H4 (cell line): Measurements from ENCODE around the gene SORBS1. TPM values are rescaled to one million over a fixed set of nuclear protein-coding genes. Genes with fewer than 3 reads are reported as not detected.

Experiments
- DNase-seq: peaks from one replicate; pipeline ENCODE4 v3.0.0-alpha.2; 2015; ENCODE audit warnings: low spot score
- total RNA-seq: library from RNA; depleted of rRNA; stranded (reverse); fragments of >200 nt; shearing (Covaris generic); gene quantifications from 2 replicates; pipeline ENCODE4 v1.2.3, GENCODE V29; 2014

SORBS1 gene
- total RNA-seq, 1 experiment from 2014 or later, result 1.4 TPM

DNA sequence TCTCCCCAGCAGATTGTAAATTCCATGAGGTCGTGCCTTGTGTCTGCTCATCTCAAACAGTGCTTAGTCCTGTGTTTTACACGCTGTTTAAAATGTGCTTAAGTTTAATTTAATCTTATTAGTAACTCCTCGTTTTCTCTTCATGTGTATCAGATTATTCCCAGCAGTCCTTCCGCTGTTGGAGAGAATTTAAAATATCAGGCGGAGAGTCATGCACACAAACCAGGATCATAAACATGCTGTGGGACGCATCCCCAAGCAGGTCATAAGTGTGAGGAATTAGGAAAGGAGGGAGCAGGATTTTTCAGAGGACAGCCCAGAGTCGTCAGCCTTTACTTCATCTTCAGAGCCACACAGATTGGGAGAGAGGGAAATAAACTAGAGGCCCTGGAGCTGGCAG is 4.2 kb upstream of the SORBS1 start:
- DNase-seq, result no peak

DNA sequence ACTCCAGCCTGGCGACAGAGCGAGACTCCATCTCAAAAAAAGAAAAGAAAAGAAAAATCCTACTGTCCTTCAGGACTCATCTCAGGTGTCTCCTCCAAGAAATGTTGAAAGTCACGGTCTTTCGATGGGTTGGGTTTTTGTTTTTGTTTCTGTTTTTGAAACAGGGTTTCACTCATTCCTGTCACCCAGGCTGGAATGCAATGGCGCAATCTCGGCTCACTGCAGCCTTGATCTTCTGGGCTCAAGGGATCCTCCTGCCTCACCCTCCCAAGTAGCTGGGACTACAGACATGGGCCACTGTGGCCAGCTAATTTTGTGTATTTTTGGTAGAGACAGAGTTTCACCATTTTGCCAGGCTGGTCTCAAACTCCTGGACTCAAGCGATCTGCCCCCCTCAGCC is 3.1 kb upstream of the SORBS1 start:
- no peak for DNase-seq

DNA sequence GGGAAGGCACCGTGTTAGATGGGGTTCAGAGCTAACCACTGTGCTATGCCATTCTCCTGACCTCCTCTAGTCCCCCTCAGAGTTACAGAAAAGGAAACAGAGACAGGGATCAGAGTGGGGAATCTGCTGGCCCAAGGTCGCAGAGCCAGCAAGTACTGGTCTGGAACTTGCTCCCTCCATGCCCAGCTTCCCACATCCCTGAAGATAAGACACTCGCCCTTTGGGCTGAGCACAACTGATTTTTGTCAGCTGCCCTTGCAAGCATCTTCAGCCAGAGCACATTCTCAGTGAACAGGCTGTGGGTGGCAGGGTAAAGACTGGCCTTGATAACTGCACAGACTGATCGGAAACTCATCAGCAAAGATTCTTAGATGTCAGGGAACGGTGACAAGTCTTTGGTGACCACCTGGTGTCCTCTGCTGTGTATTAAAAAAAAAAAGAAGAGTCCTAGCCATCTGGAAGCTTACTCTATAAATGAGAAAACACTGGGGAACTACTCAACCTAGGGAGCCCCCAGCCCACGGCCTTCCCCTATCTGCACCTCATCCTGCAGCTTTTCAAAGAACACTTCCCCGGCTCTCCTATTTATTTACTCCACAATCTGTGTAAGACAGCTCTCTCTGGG is 1.3 kb upstream of the SORBS1 start:
- no peak for DNase-seq

GRCh38 chr10:95561864-95562177 is 650 bp upstream of the SORBS1 start:
- DNase-seq, result no peak

GRCh38 chr10:95560278-95561176 is 644 bp downstream of the SORBS1 start:
- DNase-seq, result no peak

DNA sequence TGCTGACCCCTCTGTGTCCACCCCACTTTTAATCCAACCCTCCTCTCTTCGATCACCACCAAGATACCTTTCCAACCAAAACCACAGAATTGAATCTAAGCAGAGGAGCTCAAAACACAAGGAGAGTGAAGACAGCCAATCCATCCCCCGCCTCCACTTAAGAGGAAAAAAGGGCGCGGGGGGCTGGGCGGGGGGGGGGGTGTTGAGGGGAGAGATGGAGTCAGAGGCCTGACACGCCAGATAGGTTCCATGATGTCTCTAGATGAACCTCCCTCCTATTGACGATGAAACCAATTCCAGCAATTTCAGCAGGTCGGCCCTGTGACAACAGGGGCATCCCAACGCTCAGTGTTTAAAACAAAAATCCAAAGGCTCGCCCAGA is 1.3 kb downstream of the SORBS1 start:
- no peak for DNase-seq

DNA sequence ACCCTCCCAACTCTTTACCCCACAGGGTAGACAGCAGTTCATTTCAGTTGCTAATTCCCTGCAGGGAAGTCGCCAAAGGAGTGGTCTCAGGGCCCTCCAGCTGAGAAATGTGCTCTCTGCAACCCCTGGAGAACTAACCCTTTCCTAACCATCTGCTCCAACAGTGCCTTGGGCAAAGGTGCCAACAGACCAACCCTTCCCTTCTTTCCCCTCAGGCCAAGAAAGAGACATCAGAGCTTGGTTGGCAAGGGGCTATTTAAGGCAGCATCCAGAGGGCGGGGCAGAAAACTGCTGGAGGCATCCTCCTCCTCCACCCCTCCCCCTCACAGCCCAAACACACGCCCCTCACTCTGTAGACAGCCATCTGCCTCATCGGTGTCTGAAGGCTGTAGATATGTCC is 1.7 kb downstream of the SORBS1 start:
- DNase-seq, result no peak

GRCh38 chr10:95558593-95559320 is 2.4 kb downstream of the SORBS1 start:
- DNase-seq, result no peak

DNA sequence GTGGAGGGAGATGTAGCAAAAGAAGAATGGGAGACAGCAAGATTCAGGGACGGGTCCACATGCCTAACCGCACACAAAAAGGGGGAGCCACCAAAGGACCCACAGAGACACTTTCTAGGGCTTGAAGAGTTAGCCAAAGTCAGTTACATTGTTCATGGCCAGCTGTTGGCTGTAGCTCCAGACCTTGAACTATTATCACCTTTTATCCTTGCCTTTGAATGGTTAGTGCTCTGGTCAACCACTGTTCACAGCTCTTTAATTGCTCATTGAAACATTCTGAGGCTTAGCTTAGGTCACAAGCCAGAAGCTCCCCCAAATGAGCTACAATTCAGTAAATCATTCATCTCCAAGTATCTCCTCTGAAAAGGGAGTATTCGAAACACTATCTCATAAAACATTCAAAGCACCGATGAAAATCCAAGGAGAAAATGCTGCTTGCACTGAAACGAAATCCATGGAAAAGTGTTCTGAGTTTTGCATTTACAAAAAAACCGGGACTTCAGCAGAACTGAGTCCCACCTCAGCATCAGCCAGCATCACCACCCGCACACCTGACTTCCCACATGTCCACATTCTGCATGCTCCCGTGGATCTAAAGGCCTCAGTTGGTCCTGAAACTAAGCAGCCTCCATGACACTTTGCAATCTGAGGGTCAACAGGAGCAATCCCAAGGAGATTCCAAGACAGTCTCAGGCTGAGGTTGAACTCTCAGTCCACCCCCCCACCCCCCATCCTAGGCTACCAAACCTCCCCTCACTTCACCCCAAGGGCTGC is 4.0 kb downstream of the SORBS1 start:
- DNase-seq, result no peak

GRCh38 chr10:95553674-95554073 is 7.5 kb downstream of the SORBS1 start:
- no peak for DNase-seq

- no peak for DNase-seq
Observed at GRCh38 chr10:95552679-95553342, 8.4 kb downstream of the SORBS1 start.

GRCh38 chr10:95550073-95550672 is 11.0 kb downstream of the SORBS1 start:
- DNase-seq, result no peak

DNA sequence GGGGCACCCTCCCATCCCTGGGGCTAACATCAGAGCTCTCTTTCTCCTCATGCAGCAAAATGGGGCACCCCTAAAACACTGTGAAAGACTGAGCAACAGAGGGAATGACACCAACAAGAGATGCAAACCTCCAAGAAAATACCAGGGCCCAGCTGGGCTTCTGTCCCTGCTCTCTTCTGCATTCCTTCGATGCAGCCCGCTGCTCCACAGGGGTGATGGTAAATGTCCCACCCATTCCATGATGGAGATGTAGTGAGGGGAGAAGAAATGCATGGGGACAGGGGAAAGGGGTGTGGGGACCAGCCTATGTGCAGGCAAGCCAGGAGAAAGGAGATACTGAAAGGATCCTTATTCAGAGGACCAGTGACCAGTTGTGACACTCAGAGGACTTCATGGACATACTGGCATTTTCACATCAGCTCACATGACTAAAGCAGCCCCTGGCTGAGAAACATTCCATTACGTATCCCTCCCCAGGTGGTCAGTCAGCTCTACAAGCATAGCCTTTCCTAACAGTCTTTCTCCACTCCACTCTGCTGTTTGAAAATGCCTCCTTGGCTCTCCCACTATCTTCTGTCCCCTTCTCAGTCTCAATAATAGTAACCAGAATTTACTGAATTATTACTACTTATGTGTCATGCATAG is 13.3 kb downstream of the SORBS1 start:
- no peak for DNase-seq

GRCh38 chr10:95547197-95547596 is 14.0 kb downstream of the SORBS1 start:
- DNase-seq, result no peak

DNA sequence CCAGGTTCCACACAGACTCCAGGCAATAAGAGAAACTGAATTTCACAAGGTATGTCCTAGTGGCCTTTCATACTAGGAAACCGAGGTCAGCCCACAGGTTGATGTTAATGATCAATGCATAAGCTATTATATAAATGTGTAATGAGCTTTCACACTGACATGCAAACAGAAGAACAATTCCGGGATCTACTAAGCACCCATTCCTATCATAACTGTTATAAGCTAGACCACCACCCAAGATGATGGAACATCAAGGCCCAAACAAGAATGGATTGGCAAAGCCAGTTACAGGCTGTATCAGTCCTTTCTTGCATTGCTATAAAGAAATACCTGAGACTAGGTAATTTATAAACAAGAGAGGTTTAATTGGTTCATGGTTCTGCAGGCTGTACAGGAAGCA is 15.2 kb downstream of the SORBS1 start:
- no peak for DNase-seq

DNA sequence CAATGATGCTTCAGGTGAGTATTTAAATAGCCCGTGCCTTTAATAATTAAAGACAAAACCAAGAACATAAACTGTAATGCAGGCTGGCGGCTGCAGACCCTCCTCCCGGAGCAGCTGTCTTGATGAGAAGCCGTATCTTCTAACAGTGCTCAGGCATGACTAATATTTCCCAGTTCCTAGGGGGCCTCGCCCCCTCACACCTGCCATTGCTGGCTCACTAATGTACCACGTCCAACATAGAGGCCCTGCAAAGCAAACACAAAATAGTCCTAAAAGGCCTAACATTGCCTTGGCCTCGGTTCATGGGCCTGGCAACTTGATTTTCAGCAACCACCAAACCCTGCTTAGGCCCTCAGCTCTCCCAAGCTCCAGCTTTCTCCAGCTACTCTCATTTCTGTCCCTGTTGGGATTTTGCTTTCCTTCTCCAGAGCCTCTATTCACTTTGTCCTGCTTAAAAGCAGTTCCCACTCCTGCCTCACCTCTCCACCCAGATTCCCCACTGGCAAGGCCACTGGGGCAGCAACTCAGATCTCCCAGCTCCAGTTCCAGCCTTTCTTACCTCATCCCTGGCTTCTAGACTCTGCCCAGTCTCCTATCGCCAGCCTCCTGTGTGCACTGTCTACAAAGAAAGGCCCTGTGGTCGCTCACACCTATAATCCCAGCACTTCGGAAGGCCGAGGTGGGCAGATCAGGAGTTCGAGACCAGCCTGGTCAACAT is 16.2 kb downstream of the SORBS1 start:
- no peak for DNase-seq

DNA sequence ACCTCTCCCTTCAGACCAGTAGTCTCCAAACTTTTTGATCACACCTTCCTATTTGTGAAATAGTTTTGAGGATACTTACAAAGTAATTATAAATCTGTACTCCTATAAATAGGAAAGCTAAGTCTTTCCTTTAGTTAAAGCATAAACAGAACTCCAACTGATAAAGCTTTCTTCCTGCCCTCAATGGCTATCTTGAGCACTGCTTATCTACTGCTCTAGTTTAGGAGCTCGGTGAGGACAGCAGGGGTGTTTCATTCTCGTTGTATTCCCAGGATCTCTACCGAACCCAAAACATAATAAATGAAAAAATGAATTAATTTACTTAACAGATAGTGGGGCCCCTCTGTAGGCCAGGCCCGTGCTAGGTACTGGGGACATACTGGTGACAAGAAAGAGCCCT is 17.7 kb downstream of the SORBS1 start:
- no peak for DNase-seq

DNA sequence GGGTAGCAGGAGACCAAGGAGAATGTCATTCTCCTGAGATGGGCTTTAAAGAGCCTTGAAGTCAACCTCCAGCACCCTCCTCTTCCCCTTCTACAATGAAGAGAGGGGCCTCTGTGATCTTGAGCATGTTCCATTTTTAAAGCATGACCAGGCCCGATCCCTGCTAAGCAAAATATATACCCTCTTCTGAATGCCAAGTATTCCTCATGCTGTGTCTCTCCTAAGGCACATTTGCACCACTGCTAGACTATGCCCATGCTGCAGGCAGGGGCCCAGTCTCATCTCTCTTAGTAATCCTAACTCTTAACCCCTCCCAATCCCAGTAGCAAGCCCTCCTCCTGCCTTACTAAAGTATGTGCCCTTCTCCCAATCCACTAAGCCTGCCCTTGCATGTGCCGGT is 18.4 kb downstream of the SORBS1 start:
- DNase-seq, result no peak

GRCh38 chr10:95542330-95542729 is 18.8 kb downstream of the SORBS1 start:
- DNase-seq, result no peak

- DNase-seq, result no peak
Observed at GRCh38 chr10:95540514-95541052, 20.6 kb downstream of the SORBS1 start.
